ENCODE results near the gene PIAS1.
"Not testable (repeated sequence)": the region's sequence is repeated elsewhere in the genome, so short reads cannot be mapped to it uniquely, and the experiment has no call there.

Gene PIAS1

GRCh38 chr15:68205558-68205944, 151.4 kb downstream of the PIAS1 start:
- no peak for DNase-seq

- DNase-seq: no peak
Measured at GRCh38 chr15:68205954-68206539, 151.9 kb downstream of the PIAS1 start.

GRCh38 chr15:68206711-68207151, 152.6 kb downstream of the PIAS1 start:
- no peak for DNase-seq

- no peak for DNase-seq
Measured at GRCh38 chr15:68207176-68207935, 153.2 kb downstream of the PIAS1 start.

- no peak for DNase-seq
Measured at GRCh38 chr15:68208136-68208535, 154.0 kb downstream of the PIAS1 start.

- DNase-seq: no peak
Measured at GRCh38 chr15:68208636-68209240, 154.6 kb downstream of the PIAS1 start.

- DNase-seq: no peak
Measured at GRCh38 chr15:68209272-68209671, 155.2 kb downstream of the PIAS1 start.

- no peak for DNase-seq
Measured at GRCh38 chr15:68209735-68210408, 155.8 kb downstream of the PIAS1 start.

GRCh38 chr15:68210409-68210756, 156.3 kb downstream of the PIAS1 start:
- no peak for DNase-seq

GRCh38 chr15:68210821-68211655, 156.9 kb downstream of the PIAS1 start:
- peak in 1 of 2 experiments; percentile 35 for DNase-seq

GRCh38 chr15:68211656-68212320, 157.7 kb downstream of the PIAS1 start:
- DNase-seq: no peak

GRCh38 chr15:68213491-68213845, 159.4 kb downstream of the PIAS1 start:
- DNase-seq: not testable (repeated sequence)

- no peak for DNase-seq
Measured at GRCh38 chr15:68213991-68214837, 160.1 kb downstream of the PIAS1 start.

GRCh38 chr15:68214838-68215254, 160.7 kb downstream of the PIAS1 start:
- no peak for DNase-seq

GRCh38 chr15:68217341-68217740, 163.2 kb downstream of the PIAS1 start:
- DNase-seq: no peak

GRCh38 chr15:68218331-68218730, 164.2 kb downstream of the PIAS1 start:
- no peak for DNase-seq

- no peak for DNase-seq
Measured at GRCh38 chr15:68218847-68219798, 165.0 kb downstream of the PIAS1 start.

GRCh38 chr15:68220489-68220888, 166.4 kb downstream of the PIAS1 start:
- DNase-seq: no peak

GRCh38 chr15:68220967-68221366, 166.9 kb downstream of the PIAS1 start:
- no peak for DNase-seq
